Keratinocyte (primary cell): ENCODE measurements around the gene ZFP62. TPM values are rescaled to one million over a fixed set of nuclear protein-coding genes. Genes with fewer than 3 reads are reported as not detected.
A peak's percentile ranks its signal among the peaks of the same experiment; 100 is the strongest.

Experiments used
- DNase-seq: peaks from one replicate; pipeline ENCODE4 v3.0.0-alpha.2; 2011; ENCODE audit warnings: low read depth, missing footprints, low spot score
- FAIRE-seq: peaks from 2 replicates; lab custom pipeline; 2011; peaks lifted over from hg19 to GRCh38; lab: Jason Lieb, UNC
- H2AFZ ChIP-seq: 2 replicates; pipeline ENCODE4 v1.6.0; 2012; ENCODE audit warnings: low read length, control low read depth, inconsistent platforms; ENCODE audit not compliant: control insufficient read depth
- H3K27ac ChIP-seq: 2 replicates; pipeline ENCODE4 v1.5.1; 2011; ENCODE audit warnings: low read length; ENCODE audit not compliant: control insufficient read depth, insufficient read depth
- H3K27me3 ChIP-seq: 3 replicates; pipeline ENCODE4 v1.6.0; 2011; ENCODE audit warnings: low read length; ENCODE audit not compliant: control insufficient read depth, insufficient read depth; ENCODE audit errors: extremely low read depth
- H3K36me3 ChIP-seq, 2 experiments: 2 replicates in 1 of 2; 3 replicates in 1 of 2; pipeline ENCODE4 v1.5.1; 2011; ENCODE audit warnings: low read length in 2 of 2, mild to moderate bottlenecking in 1 of 2; ENCODE audit not compliant: control insufficient read depth in 2 of 2, insufficient read depth in 2 of 2; ENCODE audit errors: extremely low read depth in 1 of 2
- H3K4me1 ChIP-seq: 3 replicates; pipeline ENCODE4 v1.5.1; 2011; ENCODE audit warnings: low read length; ENCODE audit not compliant: control insufficient read depth, insufficient read depth; ENCODE audit errors: extremely low read depth
- H3K4me2 ChIP-seq: 3 replicates; pipeline ENCODE4 v1.6.0; 2011; ENCODE audit warnings: low read depth, low read length; ENCODE audit not compliant: control insufficient read depth, insufficient read depth; ENCODE audit errors: extremely low read depth
- H3K4me3 ChIP-seq, 3 experiments: fragments of 200-600 bp in 1 of 3; sonication (generic) in 1 of 3; 2 replicates in 2 of 3; 3 replicates in 1 of 3; pipeline ENCODE4 v1.5.1; 2011 to 2016; ENCODE audit warnings: low read length in 3 of 3, mild to moderate bottlenecking in 3 of 3, control low read depth in 2 of 3, inconsistent platforms in 1 of 3, low read depth in 1 of 3, mixed read lengths in 1 of 3, mixed run types in 1 of 3, moderate library complexity in 1 of 3; ENCODE audit not compliant: control insufficient read depth in 2 of 3, insufficient read depth in 2 of 3; ENCODE audit errors: extremely low read depth in 1 of 3
- H3K79me2 ChIP-seq: 2 replicates; pipeline ENCODE4 v1.6.0; 2012; ENCODE audit warnings: low read length; ENCODE audit not compliant: control insufficient read depth, insufficient read depth
- H3K9ac ChIP-seq: 3 replicates; pipeline ENCODE4 v1.6.0; 2011; ENCODE audit warnings: low read length; ENCODE audit not compliant: control insufficient read depth, insufficient read depth; ENCODE audit errors: extremely low read depth
- H3K9me1 ChIP-seq: 3 replicates; pipeline ENCODE4 v1.6.0; 2011; ENCODE audit warnings: low read length; ENCODE audit not compliant: control insufficient read depth, insufficient read depth; ENCODE audit errors: extremely low read depth
- H3K9me3 ChIP-seq: 2 replicates; pipeline ENCODE4 v1.5.1; 2012; ENCODE audit warnings: low read depth, low read length; ENCODE audit not compliant: control insufficient read depth
- H4K20me1 ChIP-seq: 3 replicates; pipeline ENCODE4 v1.6.0; 2011; ENCODE audit warnings: low read length; ENCODE audit not compliant: control insufficient read depth, insufficient read depth; ENCODE audit errors: extremely low read depth
- CTCF ChIP-seq, 3 experiments: IDR thresholded peaks in 1 of 3; conservative IDR thresholded peaks in 1 of 3; optimal IDR thresholded peaks in 1 of 3; 2 replicates in 2 of 3; 3 replicates in 1 of 3; pipeline versions ENCODE3 to v1.5.1; 2011; ENCODE audit warnings: low read length in 3 of 3, mild to moderate bottlenecking in 3 of 3, moderate library complexity in 2 of 3, control low read depth in 1 of 3, inconsistent platforms in 1 of 3; ENCODE audit not compliant: insufficient read depth in 2 of 3; ENCODE audit errors: extremely low read depth in 1 of 3
- EZH2 ChIP-seq: IDR thresholded peaks from one replicate; pipeline ENCODE4 v1.6.1; 2012; ENCODE audit warnings: inconsistent platforms, mild to moderate bottlenecking, low read length, moderate library complexity
- dilution Hi-C: fragments of 300-500 bp; cut with MboI; formaldehyde crosslinking; loops from one replicate; pipeline ENCODE4 v1.7.0; 2020; ENCODE audit warnings: low sequenced_read_pairs; ENCODE audit not compliant: extremely low pct_ligation_motif_present
- polyA plus RNA-seq, 5 experiments: library from polyadenylated mRNA; depleted of rRNA in 3 of 5; stranded (reverse) in 3 of 5; stranded (forward) in 1 of 5; unstranded in 1 of 5; fragments of >200 nt; gene quantifications; 1 replicate in 1 of 5; 2 replicates in 3 of 5; 3 replicates in 1 of 5; pipeline versions ENCODE4 v1.2.1 to v1.2.3, GENCODE V29; 2011 to 2012; ENCODE audit warnings: missing spikeins in 2 of 5, low read depth in 1 of 5, low replicate concordance in 1 of 5

ZFP62 gene
- polyA plus RNA-seq, 1 donor (not counting 4 experiments of a cell fraction or from before 2014, with no cell fraction given) = 21.5 TPM

- Histone ChIP-seq H3K79me2 (peaks cover 19% of the 10 kb centered on the region), H3K27ac (peak overlapping the region; percentile 71), H3K9me1 (no peaks in the 10 kb centered on the region), H2AFZ (peak overlapping the region; percentile 97), H3K9ac (peak overlapping the region; percentile 73), H3K4me3 (peak overlapping the region; percentile 57 to 90 (median 83)), H4K20me1 (no peaks in the 10 kb centered on the region), H3K4me2 (peak overlapping the region; percentile 86), H3K27me3 (no peaks in the 10 kb centered on the region), H3K9me3 (no peaks in the 10 kb centered on the region), H3K36me3 (peaks cover 3% of the 10 kb centered on the region in 2 experiments), H3K4me1 (peaks cover 43% of the 10 kb centered on the region)
- DNase-seq (no peak), FAIRE-seq (no peak)
- TF ChIP-seq CTCF (optimal IDR thresholded peaks at IDR 0.05 in 1 of 3, IDR thresholded peaks at IDR 0.05 in 1 of 3, conservative IDR thresholded peaks at IDR 0.05 in 1 of 3; ENCODE audit: extremely low read depth in 1 of 3, insufficient read depth in 2 of 3, low read length in 3 of 3) = no peak
- no peak for TF ChIP-seq EZH2
- dilution Hi-C loops = no loop called here
Observed at GRCh38 chr5:180810210-180810958, 50.7 kb downstream of the ZFP62 start.

GRCh38 chr5:180809403-180810209 lies 51.5 kb downstream of the ZFP62 start:
- H3K9ac ChIP-seq = peak overlapping the region; percentile 73
- H3K36me3 ChIP-seq = peaks cover 3% of the 10 kb centered on the region in 2 experiments
- H3K9me3 ChIP-seq = no peaks in the 10 kb centered on the region
- no peak for FAIRE-seq
- DNase-seq = no peak
- dilution Hi-C loops = no loop called here
- peaks cover 45% of the 10 kb centered on the region for H3K4me1 ChIP-seq
- H3K79me2 ChIP-seq = peaks cover 19% of the 10 kb centered on the region
- peak overlapping the region; percentile 57 to 90 (median 66) for H3K4me3 ChIP-seq
- peak overlapping the region; percentile 79 for H2AFZ ChIP-seq
- peak overlapping the region; percentile 83 for H3K4me2 ChIP-seq
- H3K27me3 ChIP-seq = no peaks in the 10 kb centered on the region
- TF ChIP-seq EZH2 = no peak
- no peak for TF ChIP-seq CTCF (optimal IDR thresholded peaks at IDR 0.05 in 1 of 3, IDR thresholded peaks at IDR 0.05 in 1 of 3, conservative IDR thresholded peaks at IDR 0.05 in 1 of 3; ENCODE audit: extremely low read depth in 1 of 3, insufficient read depth in 2 of 3, low read length in 3 of 3)
- no peaks in the 10 kb centered on the region for H3K9me1 ChIP-seq
- H4K20me1 ChIP-seq = no peaks in the 10 kb centered on the region
- peak overlapping the region; percentile 71 for H3K27ac ChIP-seq
